Kidney capillary endothelial cell (primary cell): ENCODE measurements around the gene PRH1.

Experiments
- DNase-seq: peaks from one replicate; pipeline ENCODE4 v3.0.0-alpha.2; 2018; ENCODE audit warnings: low spot score

The PRH1 gene

DNA sequence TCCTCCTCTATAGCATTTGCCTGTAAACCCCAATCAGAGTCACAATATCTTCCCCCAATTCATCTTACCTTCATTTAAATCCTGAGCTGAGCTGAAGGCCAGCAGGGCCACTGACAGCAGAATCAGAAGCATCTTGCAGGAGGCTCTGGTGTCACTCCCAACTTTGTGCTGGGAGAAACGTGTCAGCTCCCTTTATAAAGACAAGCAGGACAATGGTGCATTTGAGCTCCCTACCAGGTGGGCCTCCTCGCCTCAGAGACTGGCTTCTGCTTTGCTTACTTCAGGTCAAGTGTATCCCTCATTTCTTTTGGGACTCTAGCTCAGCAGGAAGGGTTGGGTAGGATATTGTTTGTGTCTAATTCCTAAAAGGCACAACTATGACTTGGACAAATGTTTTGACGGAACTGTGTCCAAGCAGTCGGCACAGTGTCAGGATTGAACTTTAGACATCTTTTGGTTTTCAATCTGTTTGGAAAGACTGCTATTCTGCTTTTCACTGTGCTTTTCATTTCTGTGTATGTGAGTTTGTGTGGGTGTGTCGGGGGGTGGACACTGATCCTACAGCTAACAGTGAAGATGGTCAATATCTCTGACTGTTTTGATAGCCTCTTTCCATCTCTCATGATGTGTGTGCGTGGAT, at the start of gene PRH1:
TSS of gene PRH1 (minus strand) at position 170 of the 640 bp plus-strand sequence. CDS start at position 132, 38 bp downstream.
- DNase-seq: no peak

DNA sequence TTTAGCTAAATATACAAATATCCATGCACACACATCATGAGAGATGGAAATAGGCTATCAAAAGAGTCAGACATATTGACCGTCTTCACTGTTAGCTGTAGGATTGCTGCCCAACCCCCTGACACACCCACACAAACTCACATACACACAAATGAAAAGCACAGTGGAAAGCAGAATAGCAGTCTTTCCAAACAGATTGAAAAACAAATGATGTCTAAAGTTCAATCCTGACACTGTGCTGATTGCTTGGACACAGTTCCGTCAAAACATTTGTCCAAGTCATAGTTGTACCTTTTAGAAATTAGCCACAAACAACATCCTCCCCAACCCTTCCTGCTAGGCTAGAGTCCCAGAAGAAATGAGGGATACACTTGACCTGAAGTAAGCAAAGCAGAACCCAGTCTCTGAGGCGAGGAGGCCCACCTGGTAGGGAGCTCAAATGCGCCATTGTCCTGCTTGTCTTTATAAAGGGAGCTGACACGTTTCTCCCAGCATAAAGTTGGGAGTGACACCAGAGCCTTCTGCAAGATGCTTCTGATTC, 44.8 kb upstream of the PRH1 start, which contains the start of gene PRH2:
TSS of gene PRH2 (plus strand) at position 491 of the 541 bp plus-strand sequence. CDS start at position 529, 38 bp downstream.
- no peak for DNase-seq

DNA sequence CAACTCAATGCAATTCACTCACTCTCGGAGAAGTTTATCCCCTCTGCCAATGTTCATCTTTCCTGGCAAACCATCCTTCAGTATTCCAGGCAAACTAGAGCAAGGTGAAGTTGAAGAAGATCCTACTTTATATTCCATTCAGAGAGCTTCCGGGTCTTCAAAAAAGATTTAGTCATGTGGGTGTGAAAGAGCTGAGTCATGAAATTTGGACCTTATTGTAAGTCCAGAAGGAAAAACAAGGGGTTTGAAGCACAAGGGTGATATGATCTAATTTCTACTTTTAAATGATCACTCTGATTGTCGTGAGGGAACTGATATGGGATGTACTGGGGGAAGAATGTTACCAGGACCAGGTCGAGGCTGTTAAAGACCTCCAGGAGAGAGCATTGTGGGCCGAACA, 42.2 kb upstream of the PRH1 start:
- no peak for DNase-seq

DNA sequence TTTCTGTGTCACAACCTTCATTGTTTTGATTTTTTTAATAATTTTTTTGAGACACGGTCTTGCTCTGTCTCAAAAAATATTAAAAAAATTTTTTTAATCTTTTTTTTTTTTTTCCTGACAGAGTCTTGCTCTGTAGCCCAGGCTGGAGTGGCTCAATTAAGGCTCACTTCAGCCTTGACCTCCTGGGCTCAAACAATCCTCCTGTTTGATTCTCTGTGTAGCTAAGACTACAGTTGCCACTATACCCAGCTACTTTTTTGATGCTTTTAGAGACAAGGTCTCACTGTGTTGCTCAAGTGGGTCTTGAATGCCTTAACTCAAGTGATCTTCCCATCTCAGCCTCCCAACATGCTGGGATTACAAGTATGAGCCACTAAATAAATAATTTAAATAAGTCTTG, 35.8 kb upstream of the PRH1 start:
- no peak for DNase-seq

DNA sequence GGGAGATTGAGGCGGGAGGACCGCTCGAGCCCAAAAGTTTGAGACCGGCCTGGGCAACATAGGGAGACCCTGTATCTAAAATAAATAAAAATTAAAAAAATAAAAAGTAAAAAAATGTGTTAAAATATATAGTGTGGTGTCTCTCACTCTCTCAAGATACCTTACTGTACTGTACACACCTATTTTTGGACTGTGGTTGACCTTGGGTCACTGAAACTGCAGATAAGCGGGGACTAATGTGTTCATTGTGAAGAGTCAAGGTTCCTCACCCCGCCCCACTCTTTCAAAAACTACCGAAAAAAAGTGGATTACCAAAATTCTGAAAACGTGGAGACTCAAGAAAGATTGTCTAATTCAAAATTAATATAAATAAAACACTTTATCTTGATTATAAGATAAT, 26.3 kb upstream of the PRH1 start:
- DNase-seq: no peak

DNA sequence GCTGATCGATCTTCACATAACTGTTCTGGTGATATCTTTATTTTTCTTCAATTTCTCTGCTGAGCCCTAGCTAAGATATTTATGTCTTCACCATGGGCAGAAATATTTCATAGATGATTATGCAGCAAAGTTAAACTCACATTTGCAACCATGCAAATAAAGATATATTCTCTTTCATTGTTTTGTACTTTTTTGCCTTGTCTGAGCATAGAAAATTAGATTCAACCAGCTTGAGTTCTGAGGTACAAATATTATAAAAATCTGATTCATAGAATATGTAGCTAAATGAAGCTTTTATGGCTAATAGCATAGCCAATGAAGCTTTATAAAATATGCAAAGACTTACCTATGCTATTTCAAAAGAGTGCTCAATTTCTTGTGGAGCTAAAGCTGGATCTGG, 25.4 kb upstream of the PRH1 start, which contains the start of gene TAS2R13:
TSS of gene TAS2R13 (minus strand) at position 101 of the 400 bp plus-strand sequence. CDS start 264 bp downstream, outside the sequence.
- DNase-seq: no peak

DNA sequence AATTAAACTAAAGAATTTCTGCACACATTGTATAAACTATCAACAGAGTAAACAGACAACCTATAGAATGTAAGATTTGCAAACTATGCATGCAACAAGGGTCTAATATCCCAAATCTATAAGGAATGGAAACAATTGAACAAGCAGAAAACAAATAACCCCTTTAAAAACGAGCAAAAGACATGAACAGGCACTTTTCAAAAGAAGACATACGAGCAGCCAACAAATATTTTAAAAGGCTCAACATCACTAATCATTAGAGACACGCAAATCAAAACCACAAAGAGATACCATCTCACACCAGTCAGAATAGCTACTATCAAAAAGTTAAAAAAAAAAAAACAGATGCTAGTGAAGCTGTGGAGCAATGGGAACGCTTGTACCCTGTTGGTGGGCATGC, 20.6 kb upstream of the PRH1 start:
- no peak for DNase-seq

DNA sequence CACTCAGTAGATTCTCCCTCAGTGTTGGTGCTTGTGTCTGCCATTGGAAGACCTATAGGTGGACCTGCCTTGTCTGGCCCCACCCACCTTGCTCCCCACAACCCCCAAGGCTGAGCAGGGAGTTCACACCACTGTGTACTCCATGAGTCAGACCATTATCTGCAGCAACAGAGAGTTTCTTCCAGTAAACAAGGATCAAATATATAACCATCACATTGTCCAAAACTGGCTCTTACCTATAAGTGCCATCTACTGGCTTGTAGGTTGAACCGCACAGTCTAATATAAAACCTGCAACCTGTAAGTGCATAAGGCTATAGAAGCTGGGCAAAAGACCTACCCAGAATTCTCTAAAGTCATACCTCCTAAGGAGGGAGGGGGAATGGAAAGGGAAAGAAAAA, 17.4 kb upstream of the PRH1 start:
- no peak for DNase-seq

DNA sequence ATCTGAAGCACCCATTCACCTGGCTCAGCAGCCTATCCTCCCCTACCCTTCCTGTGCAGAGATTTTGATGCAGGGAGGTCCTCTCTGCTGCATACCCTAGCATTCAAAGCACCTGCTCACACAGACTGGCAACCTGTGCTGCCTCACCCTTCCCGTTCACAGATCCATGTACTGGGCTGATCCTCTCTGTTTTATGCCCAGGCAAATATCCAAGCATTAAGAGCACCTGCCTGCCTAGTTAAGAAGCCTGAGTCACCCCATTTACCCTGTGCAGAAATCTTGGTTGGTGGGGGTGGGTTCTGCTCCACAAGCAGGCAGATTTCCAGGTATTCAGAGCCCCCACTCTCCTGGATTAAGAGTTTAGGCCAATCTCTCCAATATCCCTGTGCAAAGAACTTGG, 16.9 kb upstream of the PRH1 start:
- DNase-seq: no peak

DNA sequence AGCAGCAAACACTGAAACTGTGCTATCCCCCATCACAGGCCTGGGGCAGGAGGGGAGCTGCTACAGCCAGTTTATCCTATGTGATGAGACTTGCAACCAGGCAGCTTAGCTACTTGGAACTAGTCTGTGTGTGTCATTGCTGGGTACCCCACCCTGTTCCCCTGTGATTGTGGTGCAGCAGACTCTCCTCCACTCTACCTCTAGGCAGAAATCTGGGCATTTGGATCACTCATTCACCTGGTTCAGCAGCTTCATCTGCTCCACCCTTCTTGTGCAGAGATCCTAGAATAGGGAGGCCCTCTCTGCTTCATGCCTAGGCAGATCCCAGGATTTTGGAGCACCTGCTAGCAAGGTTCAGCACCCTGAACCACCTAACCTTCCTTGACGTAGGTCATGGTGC, 16.5 kb upstream of the PRH1 start:
- DNase-seq: no peak

DNA sequence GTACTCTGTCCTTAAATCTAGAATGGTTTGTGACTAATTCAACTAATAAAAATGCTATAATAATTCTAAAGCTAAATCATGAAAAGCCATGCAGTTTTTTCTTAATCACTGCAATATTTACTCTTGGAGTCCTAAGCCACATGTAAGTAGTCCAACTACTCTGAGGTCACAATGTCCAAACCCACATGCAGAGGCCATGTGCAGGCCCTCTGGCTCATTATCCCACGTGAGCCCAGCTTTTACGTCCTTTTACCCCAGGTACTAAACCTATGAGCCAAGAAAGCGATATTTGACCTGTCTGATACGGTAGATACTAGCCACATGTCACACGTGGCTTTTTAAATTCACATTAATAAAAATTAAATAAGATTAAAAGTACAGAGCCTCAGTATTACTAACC, 12.8 kb upstream of the PRH1 start:
- DNase-seq: no peak

DNA sequence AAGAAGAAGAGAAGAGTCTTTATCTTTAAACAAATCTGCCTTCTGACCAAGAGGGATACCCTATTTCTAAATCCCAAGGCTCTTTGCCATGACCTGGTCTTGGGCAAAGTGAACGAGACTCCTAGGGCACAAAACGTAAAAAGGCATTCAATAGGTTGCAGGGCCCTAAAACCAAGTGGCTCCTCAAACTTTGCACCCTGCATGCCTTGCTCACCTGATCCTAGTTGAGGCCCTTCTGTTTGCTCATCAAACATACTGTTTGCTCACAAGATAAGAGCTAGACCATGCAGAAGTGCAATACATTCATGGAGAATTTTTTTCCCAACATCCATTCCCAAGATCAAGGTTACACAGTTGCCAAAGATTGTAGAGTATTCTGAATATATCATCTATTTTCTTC, 7.9 kb upstream of the PRH1 start:
- DNase-seq: no peak

DNA sequence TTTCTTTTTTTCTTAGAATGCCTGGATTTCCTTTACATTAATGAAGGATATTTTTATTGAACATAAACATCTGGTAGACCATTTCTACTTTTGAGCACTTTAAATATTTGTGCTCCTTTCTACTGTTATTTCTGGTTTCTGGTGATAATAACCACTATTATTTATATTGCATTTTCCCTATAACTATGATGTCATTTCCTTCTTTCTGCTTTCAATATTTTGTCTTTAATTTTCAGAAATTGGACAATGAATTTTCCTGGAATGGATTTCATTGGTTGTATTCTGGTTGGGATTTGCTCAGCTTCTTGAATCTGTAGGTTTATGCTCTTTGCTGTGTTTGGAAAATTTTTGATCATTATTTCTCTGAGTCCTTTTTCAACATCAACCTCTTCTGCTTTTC, 5.2 kb upstream of the PRH1 start:
- no peak for DNase-seq

DNA sequence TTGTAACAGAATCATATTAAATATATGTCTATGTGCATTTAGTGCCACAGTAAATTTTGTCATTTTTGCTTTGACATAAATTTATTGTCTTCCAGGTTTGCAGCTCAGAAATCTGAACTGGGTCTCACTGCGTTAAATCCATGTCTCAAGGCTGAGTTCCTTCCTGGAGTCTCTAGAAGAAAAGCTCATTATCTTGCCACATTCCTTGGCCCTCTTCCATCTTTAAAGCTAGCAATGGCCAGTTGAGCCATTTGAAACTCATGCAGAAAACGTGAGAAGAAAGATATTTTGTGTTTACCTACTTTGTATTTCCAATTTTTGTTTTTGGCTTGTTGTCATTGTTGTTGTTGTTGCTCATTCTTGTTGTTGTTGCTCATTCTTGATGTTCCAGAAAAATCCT, 10.7 kb downstream of the PRH1 start:
- no peak for DNase-seq

DNA sequence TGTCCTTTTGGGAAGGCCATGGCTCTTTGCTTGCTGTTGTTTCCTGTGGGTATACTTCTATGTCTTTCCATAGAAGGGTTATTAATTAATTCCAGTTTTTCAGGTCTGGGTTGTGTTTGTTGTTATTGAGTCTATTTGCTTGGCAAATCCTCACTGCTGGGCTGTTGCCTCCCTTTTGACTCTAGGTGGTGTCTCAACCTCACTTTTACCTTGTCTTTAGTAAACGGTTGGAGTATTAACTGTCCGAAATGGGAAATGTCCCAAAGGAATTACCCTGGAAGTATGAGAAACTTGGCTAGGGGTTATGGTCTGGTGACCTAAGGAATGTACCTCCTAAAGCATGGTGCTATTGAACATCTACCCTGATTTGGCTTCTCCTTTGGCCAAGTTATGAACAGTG, 16.7 kb downstream of the PRH1 start:
- no peak for DNase-seq

DNA sequence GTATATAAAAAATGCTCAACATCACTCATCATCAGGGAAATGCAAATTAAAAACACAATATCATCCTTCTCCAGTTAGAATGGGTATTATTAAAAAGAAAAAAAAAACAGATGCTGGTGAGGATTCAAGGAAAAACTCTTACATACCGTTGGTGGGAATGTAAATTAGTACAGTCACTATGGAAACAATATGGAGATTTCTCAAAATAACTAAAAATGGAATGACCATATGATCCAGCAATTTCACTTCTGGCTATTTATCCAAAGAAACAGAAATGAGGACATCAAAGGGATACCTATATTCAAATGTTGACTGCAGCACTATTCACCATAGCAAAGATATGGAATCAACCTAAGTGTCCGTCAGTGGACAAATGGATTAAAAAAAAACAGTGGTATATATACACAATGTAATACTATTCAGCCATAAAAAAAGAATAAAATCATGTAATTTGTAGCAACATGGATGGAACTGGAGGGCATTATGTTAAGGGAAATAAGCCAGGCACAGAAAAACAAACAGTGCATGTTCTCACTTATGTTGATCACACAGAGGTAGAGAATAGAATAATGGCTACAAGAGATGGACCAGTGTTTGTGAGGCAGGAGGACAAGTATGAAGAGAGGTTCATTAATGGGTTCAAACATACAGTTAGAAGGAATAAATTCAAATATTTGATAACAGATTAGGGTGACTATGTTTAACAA, 20.4 kb downstream of the PRH1 start:
- no peak for DNase-seq

DNA sequence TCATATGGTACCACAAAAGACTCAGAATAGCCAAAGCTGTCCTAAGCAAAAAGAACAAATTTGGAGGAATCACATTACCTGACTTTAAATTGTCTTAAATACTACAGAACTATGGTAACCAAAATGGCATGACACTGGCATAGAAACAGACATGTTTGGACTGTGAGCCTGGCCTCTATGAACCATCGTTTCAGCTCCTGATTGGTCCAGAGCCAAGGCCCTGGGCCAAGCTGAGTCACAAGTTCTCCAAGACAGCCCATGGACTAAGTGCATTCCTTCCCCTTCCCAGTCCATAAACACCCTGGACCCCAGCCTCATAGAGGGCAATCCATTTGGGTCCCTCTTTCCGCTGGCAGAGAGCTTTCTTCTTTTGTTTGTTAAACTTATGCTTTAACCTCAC, 22.7 kb downstream of the PRH1 start:
- DNase-seq: no peak

DNA sequence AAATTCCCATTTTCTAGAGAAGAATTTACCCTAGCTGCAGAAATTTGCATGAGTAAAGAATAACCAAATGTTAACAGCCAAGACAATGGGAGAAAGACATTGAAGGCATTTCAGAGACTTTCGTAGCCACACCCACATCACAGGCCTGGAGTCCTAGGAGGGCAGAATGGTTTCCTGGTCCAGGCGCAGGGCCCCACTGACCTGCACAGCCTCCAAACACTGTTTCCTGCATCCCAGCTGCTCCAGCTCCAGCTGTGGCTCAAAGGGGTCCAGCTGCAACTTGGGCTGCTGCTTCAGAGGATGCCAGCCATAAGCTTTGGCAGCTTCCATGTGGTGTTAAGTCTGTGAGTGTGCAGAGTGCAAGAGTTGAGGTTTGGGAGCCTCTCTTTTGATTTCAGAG, 28.2 kb downstream of the PRH1 start:
- DNase-seq: no peak

DNA sequence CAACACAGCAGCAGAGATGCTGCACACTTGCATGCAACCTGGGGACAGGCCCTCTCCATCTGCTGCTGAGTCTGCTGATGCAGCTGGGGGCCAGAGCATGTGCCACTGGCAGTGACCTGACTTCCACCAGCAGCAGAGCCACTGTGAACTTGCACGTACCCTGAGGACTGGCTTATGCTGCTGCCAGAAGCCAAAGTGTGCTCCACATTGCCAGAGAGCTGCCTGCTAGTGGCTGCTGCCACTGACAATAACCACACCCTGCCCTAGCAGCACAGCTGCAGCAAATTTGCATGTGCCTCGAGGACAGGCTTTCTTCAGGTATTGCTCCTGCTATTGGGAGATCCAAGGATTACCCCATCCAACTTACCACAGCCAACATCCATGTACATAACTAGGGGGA, 30.3 kb downstream of the PRH1 start:
- DNase-seq: no peak

DNA sequence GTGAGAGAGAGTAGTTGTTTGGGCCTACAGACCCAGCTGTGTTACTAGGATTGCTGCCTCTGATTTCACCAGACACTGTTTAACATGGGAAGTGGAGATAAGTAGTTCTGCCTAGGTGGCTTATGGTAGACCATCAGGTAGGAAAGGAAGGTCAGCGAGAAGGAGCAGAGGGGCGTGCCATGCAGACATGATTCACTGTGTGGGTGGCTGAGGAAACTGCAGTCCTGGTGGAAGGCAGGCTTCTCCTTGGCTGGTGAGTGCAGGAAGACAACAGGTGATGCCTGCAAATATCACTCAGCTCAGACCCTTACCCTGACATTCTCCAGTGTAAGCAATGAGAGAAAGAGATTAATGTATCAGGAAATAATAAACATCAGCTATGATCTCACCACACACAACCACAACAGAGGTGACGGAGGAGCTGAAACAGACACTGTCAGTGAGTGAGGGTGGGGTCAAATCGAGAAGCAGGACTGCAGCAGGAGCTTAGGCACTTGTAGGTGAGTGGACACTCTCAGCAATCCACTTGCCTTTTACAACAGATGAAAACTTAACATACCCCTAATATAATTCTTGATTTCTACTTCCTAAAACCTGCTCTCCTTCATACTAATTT, 32.7 kb downstream of the PRH1 start:
- DNase-seq: no peak

DNA sequence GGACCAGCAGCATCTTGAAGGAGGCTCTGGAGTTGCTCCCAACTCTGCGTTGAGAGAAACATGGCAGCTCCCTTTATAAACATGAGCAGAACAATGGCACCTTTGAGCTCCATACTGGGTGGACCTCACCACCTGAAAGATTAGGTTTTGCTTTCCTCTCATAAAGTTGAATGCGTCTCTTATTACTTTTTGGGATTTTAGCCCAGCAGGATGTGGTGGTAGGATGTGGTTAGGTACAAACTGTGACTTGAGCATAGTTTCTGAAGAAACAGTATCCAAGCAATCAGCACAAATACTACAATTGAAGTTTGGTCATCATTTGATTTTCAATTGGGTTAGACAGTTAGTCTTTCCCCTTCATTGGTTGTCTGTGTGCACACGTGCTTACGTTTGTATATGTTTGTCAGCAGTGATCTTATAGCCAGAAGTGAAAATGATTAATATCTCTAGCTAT, 34.6 kb downstream of the PRH1 start, which contains the start of gene PRR4:
TSS of gene PRR4 (minus strand) at position 51 of the 454 bp plus-strand sequence. CDS start at position 13, 38 bp downstream.
- no peak for DNase-seq

DNA sequence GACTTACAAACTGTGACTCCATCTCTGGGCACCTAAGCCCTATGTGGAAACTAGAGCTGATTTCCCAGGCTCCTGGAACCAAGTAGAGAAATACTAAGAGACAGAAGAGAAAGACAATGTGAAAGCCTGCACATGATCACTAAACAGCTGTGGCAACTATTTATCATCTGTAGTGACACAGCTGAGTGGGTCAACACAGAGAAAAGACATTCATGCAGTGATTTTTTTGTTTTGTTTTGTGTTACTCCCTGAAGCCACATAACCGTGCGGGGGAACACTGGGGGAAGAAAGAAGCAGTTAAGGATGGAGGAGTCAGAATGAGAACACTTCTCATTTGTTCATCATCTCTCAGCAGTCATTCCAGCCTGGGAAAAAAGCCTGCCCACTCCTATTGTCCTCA, 36.3 kb downstream of the PRH1 start:
- DNase-seq: no peak

DNA sequence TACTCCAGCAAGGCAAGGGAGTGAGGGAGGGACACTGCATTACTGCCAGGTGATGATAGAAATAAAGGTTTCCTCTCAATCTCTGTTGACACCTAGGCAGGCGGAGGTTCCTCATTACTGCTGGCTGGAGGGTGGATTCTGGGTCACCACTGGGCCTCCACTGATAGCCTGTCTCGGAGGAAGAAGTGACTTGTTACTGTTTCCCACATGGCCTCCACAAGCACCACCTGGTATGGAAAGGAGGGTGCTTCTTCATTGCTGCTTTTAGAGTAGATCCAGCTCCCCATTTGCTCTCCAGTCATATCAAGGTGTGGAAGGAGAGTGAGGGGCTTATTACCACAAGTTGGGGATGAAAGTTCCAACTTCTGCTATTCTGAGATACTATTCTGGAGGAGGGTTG, 41.2 kb downstream of the PRH1 start:
- no peak for DNase-seq
